Activated T-cell treated with anti-CD3 and anti-CD28 coated beads, Interleukin-2, amount 50 U/mL, for 4 hours (primary cell): Measurements from ENCODE around the gene CDKN2B-AS1. TPM values are rescaled to one million over a fixed set of nuclear protein-coding genes. Genes with fewer than 3 reads are reported as not detected.

Experiments used
- ATAC-seq, 2 donors: fragments of 200-7000 bp; cut with Tn5 transposase; one replicate each; pipeline ENCODE4 v1.10.0; 2021
- DNase-seq: peaks from one replicate; pipeline ENCODE4 v3.0.0-alpha.2; 2020
- H3K27me3 Mint-ChIP-seq: one replicate; pipeline ENCODE4 v1.8.0; 2021; ENCODE audit warnings: low read depth, mixed read lengths
- H3K36me3 Mint-ChIP-seq: one replicate; pipeline ENCODE4 v1.8.0; 2022; ENCODE audit warnings: mixed read lengths; ENCODE audit not compliant: insufficient read depth
- H3K4me1 Mint-ChIP-seq: one replicate; pipeline ENCODE4 v1.8.0; 2021; ENCODE audit warnings: low read depth, mixed read lengths
- H3K4me3 Mint-ChIP-seq: one replicate; pipeline ENCODE4 v1.8.0; 2021; ENCODE audit warnings: mild to moderate bottlenecking, moderate library complexity, mixed read lengths
- H3K9me3 Mint-ChIP-seq: one replicate; pipeline ENCODE4 v1.8.0; 2021; ENCODE audit warnings: mixed read lengths
- total RNA-seq, 3 donors: library from RNA; stranded (reverse); gene quantifications; one replicate each; pipeline ENCODE4 v1.2.1, GENCODE V29; 2021

CDKN2B-AS1 gene
- total RNA-seq, 3 donors from 2014 or later, result 0.60 TPM; not detected in 2

- Mint-ChIP-seq H3K4me3 (peak within 1 kb of the TSS; percentile 82), H3K9me3 (no peaks in the 10 kb centered on the region), H3K36me3 (no peaks in the 10 kb centered on the region), H3K27me3 (peaks cover 60% of the 10 kb centered on the region), H3K4me1 (peaks cover 22% of the 10 kb centered on the region)
- ATAC-seq, result peak; percentile 79 to 84
- DNase-seq, result peak; percentile 60
Observed at GRCh38 chr9:22008717-22009505, 14.3 kb downstream of the CDKN2B-AS1 start, which contains the start of gene CDKN2B. CDKN2B (minus strand) TSS chr9:22009305; CDS start chr9:22008953, 352 bp downstream.

- H3K27me3 Mint-ChIP-seq, result peaks cover 55% of the 10 kb centered on the region
- ATAC-seq (peak in 1 of 2 donors; percentile 15), DNase-seq (no peak)
- H3K36me3 Mint-ChIP-seq, result no peaks in the 10 kb centered on the region
- H3K4me1 Mint-ChIP-seq, result peaks cover 22% of the 10 kb centered on the region
- H3K9me3 Mint-ChIP-seq, result no peaks in the 10 kb centered on the region
- H3K4me3 Mint-ChIP-seq, result peak overlapping the region; percentile 82
Observed at GRCh38 chr9:22009506-22009867, 14.9 kb downstream of the CDKN2B-AS1 start.

DNA sequence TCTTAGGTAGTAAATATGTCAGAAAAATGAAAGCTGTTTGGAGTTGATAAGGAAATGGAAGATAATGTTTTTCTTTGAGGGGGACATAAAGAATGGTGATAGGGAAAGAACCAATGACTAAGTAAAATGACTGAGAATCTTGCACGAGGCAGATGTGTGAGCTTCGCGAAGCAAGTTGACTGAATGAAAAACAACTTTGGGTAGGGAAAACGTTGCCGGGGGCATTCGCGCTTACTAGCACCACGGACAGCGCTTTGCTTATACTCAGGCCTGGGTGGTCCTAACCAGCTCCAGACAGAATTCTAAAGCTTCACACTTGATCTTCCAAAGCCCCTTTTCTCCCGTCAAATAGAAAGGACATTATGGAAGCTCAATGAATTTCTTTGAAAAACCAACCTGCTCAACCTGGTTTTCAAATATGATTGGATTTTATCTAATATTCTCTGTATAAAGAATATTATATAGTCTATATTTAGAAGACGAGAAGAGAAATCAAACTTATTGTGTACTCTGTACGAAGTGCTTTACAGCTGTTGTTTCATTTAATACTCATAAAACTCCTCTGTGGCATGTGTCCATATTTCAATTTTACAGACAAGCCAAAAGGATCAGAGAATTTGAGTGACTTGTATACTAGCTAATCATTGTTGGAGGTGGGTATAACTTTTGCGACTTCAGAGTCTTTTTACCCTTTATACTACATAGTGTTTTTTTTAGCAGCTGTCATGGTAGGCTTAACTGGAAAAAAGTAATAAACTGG, 16.5 kb downstream of the CDKN2B-AS1 start:
- no peaks in the 10 kb centered on the region for H3K9me3 Mint-ChIP-seq
- H3K36me3 Mint-ChIP-seq, result no peaks in the 10 kb centered on the region
- no peak for ATAC-seq
- H3K4me3 Mint-ChIP-seq, result no peak overlapping the region
- peaks cover 11% of the 10 kb centered on the region for H3K4me1 Mint-ChIP-seq
- H3K27me3 Mint-ChIP-seq, result peaks cover 39% of the 10 kb centered on the region
- no peak for DNase-seq

DNA sequence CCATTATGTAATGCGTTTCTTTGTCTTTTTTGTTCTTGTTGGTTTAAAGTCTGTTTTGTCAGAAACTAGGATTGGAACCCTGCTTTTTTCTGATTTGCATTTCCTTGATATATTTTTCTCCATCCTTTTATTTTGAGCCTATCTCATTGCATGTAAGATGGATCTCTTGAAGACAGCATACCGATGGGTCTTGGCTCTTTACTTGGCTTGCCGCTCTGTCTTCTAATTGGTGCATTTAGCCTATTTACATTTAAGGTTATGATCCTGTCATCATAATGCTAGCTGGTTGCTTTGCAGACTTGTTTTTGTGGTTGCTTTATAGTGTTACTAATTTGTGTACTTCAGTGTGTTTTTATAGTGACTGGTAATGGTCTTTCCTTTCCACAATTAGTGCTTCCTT, 27.8 kb downstream of the CDKN2B-AS1 start:
- DNase-seq (no peak), ATAC-seq (no peak)
- Mint-ChIP-seq H3K4me1 (no peaks in the 10 kb centered on the region), H3K9me3 (peaks cover 16% of the 10 kb centered on the region), H3K36me3 (no peaks in the 10 kb centered on the region), H3K4me3 (no peak overlapping the region), H3K27me3 (peaks cover 23% of the 10 kb centered on the region)

DNA sequence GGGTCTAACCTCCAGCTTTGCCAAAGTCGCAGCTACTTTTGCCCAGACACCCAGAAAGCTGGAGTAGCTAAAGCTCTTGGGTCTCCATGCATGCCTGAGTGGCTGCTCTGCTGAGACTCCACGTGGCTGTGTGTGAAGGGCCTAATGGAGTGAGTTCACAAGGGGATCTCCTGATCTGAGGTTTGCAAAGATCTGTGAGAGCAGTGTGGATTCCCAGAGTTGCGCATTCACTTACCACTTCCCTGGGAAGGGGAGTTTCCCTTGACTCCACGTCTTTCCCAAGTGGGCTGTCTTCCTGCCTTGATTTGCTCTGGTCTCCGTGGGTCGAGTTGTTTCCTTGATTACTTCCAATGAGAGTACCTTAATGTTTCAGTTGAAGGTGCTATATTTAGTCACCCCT, 32.1 kb downstream of the CDKN2B-AS1 start:
- Mint-ChIP-seq H3K4me1 (no peaks in the 10 kb centered on the region), H3K36me3 (no peaks in the 10 kb centered on the region), H3K27me3 (peaks cover 14% of the 10 kb centered on the region), H3K4me3 (no peak overlapping the region), H3K9me3 (peaks cover 3% of the 10 kb centered on the region)
- no peak for DNase-seq
- no peak for ATAC-seq

GRCh38 chr9:22028394-22028793, 33.8 kb downstream of the CDKN2B-AS1 start:
- DNase-seq, result no peak
- H3K4me3 Mint-ChIP-seq, result no peak overlapping the region
- ATAC-seq, result peak in 1 of 2 donors; percentile 35
- no peaks in the 10 kb centered on the region for H3K4me1 Mint-ChIP-seq
- H3K27me3 Mint-ChIP-seq, result peaks cover 3% of the 10 kb centered on the region
- H3K36me3 Mint-ChIP-seq, result no peaks in the 10 kb centered on the region
- H3K9me3 Mint-ChIP-seq, result no peaks in the 10 kb centered on the region

GRCh38 chr9:22029231-22029630, 34.6 kb downstream of the CDKN2B-AS1 start:
- Mint-ChIP-seq H3K36me3 (no peaks in the 10 kb centered on the region), H3K4me3 (no peak overlapping the region), H3K9me3 (no peaks in the 10 kb centered on the region), H3K27me3 (peaks cover 1% of the 10 kb centered on the region), H3K4me1 (no peaks in the 10 kb centered on the region)
- DNase-seq (no peak), ATAC-seq (no peak)

DNA sequence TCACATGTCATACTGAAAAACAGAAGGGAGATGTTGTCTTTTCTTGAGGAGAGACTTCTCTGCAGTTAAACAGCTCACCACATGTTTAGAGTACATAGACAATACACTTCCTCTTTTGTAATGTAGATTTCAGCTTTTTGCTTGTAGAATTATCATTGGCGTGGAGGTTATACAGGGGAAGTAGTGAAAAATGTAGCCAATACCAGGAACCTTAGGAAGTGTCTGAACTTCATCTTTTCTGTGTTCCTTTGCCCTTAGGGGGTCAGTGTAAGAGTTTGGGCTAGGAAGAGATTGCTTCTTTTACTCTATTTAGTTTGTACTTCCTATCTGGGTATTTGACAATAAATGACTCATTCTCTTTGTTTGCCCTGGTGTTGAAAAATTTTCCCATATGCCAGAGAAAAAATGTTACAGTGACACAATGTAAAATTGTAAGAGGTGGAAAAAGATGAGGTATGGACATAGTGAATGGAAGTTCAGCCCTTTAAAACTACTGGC, 35.6 kb downstream of the CDKN2B-AS1 start:
- no peak overlapping the region for H3K4me3 Mint-ChIP-seq
- DNase-seq (no peak), ATAC-seq (no peak)
- no peaks in the 10 kb centered on the region for H3K27me3 Mint-ChIP-seq
- H3K9me3 Mint-ChIP-seq, result no peaks in the 10 kb centered on the region
- H3K4me1 Mint-ChIP-seq, result peaks cover 1% of the 10 kb centered on the region
- no peaks in the 10 kb centered on the region for H3K36me3 Mint-ChIP-seq

- no peak for DNase-seq
- no peaks in the 10 kb centered on the region for H3K36me3 Mint-ChIP-seq
- H3K27me3 Mint-ChIP-seq, result no peaks in the 10 kb centered on the region
- peak in 1 of 2 donors; percentile 25 for ATAC-seq
- H3K4me3 Mint-ChIP-seq, result no peak overlapping the region
- no peaks in the 10 kb centered on the region for H3K9me3 Mint-ChIP-seq
- peaks cover 5% of the 10 kb centered on the region for H3K4me1 Mint-ChIP-seq
Observed at GRCh38 chr9:22031655-22032411, 37.2 kb downstream of the CDKN2B-AS1 start.

DNA sequence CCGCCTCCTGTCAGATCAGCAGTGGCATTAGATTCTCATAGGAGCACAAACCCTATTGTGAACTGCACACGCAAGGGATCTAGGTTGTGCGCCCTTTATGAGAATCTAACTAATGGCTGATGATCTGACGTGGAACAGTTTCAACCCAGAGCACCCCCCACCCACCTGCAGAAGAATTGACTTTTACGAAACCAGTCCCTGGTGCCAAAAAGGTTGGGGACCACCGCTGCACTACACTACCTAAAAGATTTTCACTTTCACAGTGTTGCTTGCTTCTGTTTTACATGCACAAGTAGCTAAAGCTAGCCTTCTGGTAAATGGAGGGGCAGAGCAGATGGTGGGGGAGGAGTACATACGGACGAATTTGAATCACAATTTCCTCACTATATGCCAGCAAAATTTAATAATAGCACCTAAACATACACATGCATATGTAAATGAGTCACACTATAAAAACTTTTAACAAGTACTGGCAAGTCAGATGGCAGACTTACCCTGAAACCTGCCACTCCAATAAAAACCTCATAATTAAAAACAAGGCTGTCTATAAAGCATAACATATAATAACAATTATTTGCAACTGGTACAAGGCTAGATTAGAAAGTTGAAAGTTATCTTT, 38.5 kb downstream of the CDKN2B-AS1 start:
- no peaks in the 10 kb centered on the region for H3K27me3 Mint-ChIP-seq
- no peak overlapping the region for H3K4me3 Mint-ChIP-seq
- no peaks in the 10 kb centered on the region for H3K9me3 Mint-ChIP-seq
- DNase-seq (no peak), ATAC-seq (no peak)
- no peaks in the 10 kb centered on the region for H3K36me3 Mint-ChIP-seq
- peaks cover 7% of the 10 kb centered on the region for H3K4me1 Mint-ChIP-seq

DNA sequence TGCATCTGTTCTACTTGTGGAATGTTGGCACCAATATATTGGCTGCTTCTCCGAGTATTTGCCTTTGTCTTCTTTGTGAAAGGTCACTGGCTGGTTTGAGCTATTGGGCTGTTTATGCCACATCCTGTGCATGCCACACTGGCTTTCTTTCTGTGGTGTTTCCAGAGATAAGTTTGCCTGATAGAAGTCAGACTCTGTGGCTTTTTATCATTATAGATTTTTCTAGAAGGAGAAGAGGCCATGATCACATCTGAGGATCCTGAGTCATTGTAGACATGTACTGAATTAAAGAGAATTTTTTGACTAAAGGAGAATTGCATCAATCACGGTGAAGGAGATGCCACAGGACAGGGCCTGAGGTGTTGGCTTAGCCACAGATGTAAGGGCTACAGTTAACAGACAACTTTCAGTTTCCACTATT, 41.0 kb downstream of the CDKN2B-AS1 start:
- peaks cover 11% of the 10 kb centered on the region for H3K4me1 Mint-ChIP-seq
- no peaks in the 10 kb centered on the region for H3K9me3 Mint-ChIP-seq
- DNase-seq (no peak), ATAC-seq (no peak)
- no peaks in the 10 kb centered on the region for H3K36me3 Mint-ChIP-seq
- no peak overlapping the region for H3K4me3 Mint-ChIP-seq
- H3K27me3 Mint-ChIP-seq, result no peaks in the 10 kb centered on the region

- ATAC-seq (no peak), DNase-seq (no peak)
- Mint-ChIP-seq H3K9me3 (no peaks in the 10 kb centered on the region), H3K4me3 (no peak overlapping the region), H3K36me3 (no peaks in the 10 kb centered on the region), H3K4me1 (peaks cover 19% of the 10 kb centered on the region), H3K27me3 (no peaks in the 10 kb centered on the region)
Observed at GRCh38 chr9:22036866-22037626, 42.5 kb downstream of the CDKN2B-AS1 start.

GRCh38 chr9:22037954-22038690, 43.5 kb downstream of the CDKN2B-AS1 start:
- no peak for ATAC-seq

More at GRCh38 chr9:22037954-22038690, 43.5 kb downstream of the CDKN2B-AS1 start:
- H3K4me1 Mint-ChIP-seq, result peaks cover 19% of the 10 kb centered on the region
- H3K27me3 Mint-ChIP-seq, result no peaks in the 10 kb centered on the region
- H3K4me3 Mint-ChIP-seq, result no peak overlapping the region
- no peaks in the 10 kb centered on the region for H3K36me3 Mint-ChIP-seq
- no peaks in the 10 kb centered on the region for H3K9me3 Mint-ChIP-seq
- DNase-seq, result no peak
